DMS 273 (cell line): ENCODE data around the gene WASF2.
"Not testable (repeated sequence)": the region's sequence is repeated elsewhere in the genome, so short reads cannot be mapped to it uniquely, and the experiment has no call there.

Experiments
- DNase-seq: peaks from one replicate; lab custom pipeline; 2025; ENCODE audit not compliant: unreplicated experiment; lab: John Stamatoyannopoulos, UW

WASF2 gene, protein sequence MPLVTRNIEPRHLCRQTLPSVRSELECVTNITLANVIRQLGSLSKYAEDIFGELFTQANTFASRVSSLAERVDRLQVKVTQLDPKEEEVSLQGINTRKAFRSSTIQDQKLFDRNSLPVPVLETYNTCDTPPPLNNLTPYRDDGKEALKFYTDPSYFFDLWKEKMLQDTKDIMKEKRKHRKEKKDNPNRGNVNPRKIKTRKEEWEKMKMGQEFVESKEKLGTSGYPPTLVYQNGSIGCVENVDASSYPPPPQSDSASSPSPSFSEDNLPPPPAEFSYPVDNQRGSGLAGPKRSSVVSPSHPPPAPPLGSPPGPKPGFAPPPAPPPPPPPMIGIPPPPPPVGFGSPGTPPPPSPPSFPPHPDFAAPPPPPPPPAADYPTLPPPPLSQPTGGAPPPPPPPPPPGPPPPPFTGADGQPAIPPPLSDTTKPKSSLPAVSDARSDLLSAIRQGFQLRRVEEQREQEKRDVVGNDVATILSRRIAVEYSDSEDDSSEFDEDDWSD

DNA sequence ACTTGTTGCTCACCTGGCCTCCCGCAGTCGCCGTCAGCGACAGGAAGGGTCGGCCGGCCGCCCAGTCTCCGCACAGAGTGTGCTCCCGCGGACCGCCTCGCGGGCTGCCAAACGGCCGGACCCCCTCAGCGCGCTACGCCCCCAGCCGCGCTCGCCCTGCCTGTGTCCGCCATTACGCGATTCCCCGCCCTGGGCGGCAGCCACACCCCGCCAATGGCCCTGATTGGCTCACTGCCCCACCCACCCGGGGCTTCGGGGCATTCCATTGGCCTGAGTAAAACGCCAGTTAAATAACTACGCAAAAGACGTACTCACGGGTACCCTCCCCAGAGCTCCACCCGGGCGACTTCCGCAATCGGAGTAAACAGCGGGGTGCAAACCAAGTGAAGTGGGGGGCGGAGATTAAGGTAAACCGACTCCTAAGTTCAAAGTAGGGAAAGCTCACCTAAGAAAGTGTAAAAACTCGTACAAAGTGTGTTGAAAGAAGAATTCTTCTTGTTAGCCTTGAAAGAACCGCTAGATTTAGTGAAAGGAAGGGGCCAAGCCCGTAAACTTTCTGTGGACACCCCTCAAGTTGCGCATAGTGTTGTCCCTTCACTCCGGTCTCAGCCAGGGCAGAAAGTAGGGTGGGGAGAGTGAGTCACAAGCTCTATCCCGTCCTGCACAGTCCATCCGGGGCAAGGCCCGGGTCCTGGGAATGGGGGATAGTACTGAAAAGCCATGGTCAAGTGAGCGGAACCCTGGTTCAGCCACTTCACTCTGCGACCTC, at the start of gene WASF2:
Gene WASF2, minus strand, starts transcription at position 195 of the 769 bp plus-strand sequence. CDS start 61,277 bp downstream, outside the sequence.
- DNase-seq = peak; percentile 99

DNA sequence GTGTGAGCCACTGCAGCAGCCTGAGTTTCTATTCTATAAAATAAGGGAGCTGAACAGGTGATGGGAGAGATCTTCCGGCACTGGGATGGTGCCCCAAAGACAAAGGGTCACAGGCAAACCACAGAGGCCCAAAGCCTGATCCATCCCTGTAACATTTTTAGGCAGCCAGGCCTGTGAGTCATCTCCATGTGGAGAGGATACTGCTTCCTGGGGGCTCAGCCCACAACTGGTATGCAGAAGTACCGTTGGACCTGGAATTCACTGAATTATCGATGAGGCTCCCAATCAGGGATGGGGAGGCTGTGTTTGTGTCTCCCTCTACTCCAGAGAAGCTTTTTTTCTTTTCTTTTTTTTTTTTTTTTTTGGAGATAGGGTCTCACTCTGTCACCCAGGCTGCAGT, 48.8 kb upstream of the WASF2 start:
- no peak for DNase-seq

DNA sequence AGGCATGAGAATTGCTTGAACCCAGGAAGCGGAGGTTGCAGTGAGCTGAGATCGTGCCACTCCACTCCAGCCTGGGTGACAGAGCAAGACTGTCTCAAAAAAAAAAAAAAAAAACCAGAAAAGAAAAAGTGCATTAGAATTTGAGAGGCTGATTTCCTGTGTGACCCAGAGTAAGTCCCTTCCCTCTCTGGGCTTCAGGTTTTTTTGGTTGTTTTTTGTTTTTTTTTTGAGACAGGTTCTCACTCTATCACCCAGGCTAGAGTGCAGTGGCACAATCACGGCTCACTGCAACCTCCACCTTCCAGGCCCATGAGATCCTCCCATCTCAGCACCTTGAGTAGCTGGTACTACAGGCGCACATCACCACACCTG, 48.3 kb upstream of the WASF2 start:
- DNase-seq = not testable (repeated sequence)

DNA sequence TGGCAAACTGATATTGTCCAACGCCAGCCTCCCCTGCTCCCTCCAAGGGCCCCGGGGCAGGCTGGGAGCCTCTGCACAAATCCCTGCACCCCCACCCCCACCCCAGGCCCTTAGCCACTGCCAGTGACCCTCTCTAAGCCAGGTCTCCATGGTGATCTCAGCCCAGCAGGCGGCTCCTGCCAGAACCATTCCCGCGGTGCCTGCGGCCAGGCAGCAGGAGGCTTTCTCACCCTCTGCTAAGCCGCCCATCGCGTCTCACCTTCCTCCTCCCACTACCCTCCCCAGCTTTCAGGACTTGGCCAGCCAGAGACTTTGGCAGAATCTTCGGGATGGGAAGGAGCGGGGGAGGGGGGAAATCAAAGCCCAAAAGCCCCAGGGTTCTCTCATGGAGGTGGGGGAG, 46.8 kb upstream of the WASF2 start:
- DNase-seq = peak; percentile 75

DNA sequence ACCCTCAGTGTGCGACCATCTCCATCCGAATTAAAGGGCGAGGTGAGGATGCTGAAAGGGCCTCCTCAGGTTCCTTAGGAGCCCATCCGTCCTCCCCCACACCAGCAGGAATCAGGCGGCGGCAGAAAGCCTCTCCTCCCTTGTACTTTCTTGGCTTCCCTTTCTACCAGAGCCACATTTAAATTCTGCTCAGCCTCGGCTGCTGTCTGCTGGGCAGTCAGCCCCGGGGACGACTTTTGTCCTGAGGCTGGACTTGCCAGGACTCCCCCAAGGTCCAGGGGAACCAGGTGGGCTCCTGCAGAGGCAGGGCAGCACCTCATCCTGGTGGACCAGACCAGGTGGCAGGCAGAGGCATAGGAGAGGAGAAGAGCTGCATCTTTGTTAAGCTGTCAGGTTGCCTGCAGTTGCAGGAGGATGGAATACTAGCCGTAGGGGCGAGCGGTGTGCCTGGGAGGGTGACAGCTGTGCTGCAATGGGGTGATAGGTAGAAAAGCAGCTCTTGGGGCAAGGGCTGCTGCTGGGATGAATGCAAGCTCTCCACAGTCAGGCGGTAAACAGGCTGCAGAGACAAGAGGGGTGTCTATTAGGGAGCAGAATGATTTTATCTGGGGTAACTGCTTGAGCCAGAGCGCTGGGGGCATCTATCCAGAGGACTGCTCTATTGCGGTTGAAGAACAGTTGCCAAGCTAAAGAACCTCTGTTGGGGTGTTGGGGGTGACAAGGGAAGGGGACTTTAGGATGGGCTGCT, 46.2 kb upstream of the WASF2 start:
- DNase-seq = no peak

DNA sequence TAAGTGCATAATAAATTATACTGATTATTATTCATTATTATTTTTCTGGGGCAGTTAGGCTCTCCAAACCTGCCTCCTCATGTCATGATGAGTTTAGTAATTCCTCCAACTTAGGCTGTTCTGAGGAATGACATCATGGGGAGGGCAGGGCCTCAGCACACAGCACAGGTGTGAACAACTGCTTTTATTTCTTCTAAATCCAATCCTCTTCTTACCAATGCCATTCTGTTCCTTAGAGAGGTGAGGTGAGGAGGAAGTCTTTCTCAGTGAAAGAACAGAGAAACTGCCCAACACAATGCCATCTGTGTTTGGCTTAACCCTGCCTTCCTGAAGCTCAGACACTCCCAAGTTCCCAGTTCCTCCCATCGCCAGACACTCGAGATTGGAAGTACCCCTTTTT, 45.4 kb upstream of the WASF2 start:
- no peak for DNase-seq

DNA sequence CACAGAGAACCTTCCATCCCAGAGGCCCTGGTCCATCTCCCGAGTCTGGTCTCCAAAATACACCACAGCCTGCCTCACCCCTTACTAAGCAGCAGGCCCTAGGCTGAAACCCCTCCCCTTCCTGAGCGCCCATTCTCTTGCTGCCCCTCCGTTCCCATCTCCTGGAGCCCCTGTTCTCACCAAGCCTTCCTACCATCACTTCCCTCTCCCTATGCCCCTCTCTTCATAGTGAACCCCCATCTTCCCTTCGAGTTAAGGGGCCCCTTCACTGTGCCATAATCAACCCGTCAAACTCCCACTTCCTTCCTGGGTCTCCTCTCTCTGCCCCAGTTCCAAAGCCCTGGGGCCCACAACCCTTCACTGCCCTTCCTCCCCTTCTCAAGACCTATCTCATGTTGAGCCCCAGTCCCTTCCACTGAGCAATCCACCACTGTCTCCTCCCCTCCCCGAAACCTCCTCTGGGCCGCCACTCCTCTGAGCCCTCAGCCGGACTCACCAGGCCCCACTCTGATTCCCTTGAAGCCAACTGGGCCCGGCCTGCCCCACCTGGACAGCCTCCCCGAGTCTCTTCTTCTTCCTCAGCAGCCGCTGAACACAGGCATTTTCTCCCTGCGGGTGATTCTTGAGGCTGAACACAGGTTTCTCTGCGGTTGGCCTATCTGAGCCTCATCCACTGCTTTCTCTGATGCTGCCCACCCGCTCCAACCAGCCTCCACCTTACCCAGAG, 42.2 kb upstream of the WASF2 start:
- no peak for DNase-seq

DNA sequence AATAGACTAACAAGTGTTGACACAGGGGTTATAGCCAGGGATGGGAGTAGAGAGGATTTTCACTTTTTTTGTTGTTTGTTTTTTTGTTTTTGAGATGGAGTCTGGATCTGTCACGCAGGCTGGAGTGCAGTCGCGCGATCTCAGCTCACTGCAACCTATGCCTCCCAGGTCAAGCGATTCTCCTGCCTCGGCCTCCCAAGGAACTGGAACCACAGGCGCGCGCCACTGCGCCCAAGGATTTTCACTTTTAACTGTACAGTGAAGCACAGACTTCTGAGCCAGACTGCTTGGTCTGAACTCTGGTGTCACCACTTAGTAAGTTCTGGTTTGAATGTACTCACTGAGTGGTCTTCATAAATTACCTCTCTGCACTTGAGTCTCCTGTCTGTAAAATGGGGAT, 40.2 kb upstream of the WASF2 start:
- DNase-seq = no peak

DNA sequence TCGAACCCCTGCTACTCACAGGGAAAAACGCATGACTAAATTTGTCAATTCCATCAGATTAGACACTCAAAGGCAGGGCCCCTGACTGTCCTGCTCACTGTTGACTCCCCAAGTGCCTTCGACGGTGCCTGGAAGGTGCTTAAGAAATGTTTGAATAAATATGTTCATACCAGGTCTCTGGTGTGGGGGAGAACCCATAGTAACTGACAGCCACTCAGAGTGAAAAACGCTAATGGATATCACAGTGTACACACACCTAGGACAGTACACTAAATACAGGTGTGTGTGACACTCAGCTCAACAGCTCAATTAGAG, 39.7 kb upstream of the WASF2 start:
- no peak for DNase-seq

DNA sequence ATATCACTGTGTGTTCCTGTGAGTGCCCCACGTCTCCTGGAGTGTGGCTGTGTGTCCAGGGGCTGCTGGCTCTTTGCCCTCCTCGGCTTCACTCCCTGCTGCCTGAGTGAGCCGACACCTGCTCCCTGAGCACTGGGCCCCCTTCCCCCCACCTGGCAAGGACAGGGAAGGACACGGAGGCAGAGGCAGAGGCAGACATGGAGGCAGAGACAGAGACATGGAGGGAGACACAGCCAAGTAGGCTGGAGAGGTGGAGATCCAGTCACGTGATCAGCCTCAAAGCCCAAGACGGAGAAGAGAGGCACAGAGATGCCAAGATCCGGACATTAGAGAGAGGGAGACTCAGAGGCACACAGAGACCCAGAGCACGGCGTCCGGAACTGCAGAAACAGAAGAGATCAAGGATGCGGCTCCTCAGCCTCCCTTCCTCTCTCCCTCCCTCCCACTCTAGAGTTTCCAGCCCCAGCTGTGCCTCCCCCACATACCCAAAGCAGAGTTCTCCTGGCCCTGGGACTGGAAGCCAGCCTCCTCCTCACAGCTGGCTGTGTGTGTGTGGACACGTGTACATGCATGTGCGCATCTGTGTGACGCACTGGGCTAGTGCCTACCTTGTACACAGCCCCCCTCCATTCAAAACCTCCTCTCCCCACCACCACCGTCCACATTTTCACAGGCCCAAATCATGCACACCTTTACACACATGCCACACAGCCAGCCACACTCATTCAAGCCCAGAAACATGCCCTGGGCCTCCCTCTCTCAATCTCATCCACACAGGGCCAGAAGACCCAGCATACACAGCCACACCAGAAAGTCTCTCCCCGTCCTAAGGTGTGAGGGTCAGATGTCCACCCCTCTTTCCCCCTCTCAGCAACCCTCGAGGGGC, 39.1 kb upstream of the WASF2 start:
- DNase-seq = peak; percentile 93

DNA sequence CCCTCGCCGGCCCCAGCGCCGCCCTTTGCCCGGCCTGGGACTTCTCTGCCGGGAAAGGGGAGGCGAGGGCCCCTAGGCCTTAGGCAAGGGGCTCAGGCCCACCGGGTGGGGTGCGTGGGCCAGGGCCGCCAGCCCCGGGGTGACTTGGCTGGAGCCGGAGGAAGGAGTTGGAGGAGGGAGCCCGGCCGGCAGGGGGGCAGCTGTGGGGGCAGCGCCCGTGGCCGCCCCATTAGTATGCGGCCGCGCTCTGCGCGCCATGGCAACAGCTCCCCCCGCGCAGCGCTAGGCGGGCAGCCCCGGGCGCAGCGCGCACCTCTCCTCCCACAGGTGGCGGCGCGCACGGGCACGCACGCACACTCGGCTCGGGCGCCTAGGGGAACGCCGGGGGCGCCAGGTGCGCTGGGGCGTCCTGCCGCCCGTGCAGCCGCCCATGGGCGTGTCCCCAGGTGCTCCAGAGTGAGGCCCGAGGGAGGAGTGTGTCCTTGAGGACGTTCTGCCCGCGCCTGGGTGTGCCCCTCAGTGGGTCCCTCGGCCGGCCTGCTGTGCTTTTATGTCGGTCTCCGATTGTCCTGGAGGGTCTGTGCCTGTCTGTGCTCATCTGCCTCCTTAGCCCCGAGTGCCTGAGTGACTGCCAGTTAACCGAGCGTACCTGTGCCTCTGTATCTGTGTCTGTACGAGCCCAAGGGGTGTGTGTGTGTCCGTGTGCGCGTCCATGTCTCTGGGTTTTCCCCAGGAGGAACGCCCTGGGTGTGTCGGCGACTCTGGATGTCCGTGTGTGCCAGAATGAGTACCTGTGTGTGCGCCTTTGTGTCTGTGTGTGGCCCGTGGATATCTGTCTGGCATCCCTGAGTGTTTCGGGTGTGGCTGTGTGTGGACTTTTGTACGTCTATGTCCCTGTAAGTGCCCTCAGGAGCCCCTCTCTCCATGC, 38.2 kb upstream of the WASF2 start:
- DNase-seq = peak; percentile 94

DNA sequence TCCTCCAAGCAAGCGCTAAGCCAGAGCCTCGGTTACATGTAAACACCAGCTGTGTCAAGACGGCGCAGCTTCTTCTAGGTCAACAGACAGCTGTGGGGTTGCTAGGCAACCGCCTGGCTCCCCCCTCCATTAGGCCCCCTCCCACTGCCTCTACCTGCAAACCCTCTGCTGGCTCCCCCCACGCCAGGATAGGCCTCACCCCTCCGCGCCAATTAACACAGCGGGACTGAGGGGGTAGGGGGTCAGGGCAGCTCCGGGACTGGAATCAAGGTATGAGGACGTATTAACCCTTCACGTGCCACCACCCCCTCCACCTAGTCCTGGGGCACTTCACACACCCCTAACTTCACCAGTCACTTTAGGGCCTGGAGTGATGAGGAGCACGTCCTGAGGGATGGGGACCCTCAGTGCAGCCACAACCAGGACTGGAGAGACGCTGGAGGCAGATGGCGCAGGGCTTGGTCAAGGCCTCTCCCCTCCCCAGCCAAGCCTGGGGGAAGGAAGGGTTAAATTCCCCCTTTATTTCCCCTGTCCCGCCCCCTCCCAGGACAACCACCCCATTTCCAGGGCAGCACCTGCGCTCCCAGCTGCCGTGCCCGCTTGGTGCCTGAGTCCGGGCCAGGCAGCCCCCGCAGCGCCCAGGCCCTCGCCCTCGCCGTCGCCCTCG, 37.4 kb upstream of the WASF2 start:
- peak; percentile 99 for DNase-seq

DNA sequence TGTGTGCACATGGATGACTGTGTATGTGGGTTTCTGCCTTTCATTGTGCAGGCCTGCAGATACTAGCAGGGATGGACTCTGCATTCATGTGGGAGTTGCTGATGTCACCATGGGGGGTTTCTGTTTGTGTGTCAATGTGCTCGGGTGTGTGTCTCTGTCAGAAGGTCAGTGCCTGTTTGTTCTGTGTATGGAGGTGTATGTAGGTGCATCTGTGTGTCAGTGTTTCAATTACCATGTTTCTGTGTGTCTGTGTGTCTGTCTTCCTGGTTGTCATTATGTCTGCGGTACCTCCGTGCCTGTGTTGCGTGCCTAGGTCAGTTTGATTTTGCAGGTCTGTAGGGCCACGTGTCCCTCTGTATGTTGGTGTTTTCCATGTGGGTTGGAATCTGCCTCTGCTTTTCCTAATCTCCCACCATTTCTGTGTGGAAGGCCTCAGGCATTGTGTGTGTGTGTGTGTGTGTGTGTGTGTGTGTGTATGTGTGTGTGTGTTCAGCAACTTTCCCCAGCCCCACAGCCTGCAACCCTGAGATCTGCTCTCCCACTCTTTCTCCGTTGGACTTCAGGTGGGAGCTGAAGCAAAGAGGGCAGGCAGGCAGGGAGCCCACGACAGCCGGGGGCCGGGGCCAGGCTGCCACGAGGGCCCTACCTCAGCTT, 36.7 kb upstream of the WASF2 start:
- peak; percentile 73 for DNase-seq

DNA sequence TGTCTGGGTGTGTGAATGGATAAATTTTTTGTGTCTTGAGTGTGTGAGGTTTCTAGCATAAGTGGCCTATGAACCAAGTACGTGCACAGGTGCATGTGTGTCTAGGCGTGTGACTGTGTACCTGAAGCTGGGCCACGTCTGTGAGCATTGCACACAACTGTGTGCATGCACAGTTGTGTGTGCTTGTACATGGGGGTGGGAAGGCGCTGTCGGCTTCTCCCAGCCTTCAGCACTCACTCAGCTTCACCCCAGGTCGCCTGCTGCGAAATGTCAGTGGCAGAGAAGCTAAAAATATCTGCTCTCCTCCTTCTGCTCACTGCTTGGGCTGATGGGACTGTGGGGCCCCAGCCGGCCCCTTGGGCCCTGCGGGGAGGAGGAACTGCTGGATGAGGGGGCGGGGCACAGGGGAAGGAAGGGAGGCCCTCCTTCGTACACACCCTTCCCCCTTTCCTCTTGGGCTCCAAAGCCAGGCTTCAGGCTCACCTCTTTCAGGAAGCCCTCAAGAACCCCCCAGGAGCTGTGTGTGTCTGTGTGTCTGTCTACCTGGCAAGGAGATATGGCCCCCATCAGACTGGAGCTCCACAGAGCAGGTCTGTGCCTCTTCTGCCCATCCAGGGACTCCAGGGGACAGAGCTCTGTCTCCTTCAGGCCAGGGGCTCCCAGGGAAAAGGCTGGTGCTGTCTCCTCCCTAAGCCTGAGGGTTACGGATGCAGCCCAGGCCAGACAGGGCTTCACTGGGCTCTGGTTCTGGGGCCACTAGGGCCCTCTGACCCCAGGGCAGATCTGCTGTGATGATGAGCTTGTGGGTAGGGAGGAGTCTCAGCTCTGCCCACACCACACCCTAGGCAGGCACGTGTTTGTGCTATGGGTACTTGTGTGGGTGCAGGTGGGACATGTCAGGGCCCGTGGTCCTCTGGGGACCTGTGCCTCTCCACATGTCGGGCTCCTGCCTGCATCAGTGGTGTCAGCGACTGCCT, 35.6 kb upstream of the WASF2 start:
- peak; percentile 97 for DNase-seq

DNA sequence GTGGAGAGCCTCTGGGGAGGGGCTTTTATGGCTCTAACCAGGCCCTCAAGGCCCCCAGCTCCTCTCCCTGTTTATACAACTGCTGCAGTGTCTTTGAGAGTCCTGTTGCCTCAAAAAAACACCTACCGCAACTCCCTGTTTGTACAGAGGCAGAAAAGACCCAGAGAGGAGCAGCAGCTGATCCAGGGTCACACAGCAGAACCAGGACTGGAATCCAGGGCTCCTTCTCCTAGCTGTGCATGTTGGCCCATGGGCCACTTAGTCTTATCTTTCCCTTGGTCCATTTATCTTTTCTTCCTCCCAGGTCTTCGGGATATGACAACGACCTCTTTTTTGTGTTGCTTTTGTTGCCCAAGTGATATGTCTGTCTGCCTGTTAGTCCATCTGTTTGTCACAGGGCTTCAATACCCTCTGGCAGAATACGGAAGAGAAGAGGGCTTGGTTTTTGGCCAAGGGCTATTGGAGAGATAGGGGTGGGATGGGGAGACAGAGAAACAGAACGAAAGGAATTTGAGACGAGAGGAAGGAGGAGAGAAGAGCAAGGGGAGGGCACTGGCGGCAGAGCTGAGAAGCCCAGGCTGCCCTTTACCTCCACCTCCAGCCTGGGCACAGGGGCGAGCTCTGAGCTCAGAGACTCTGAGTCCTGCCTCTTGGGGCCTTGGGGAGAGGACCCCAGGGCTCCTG, 33.5 kb upstream of the WASF2 start:
- DNase-seq = peak; percentile 72
